Measurements from ENCODE around the gene WNT10A. TPM values are rescaled to one million over a fixed set of nuclear protein-coding genes. Genes with fewer than 3 reads are reported as not detected.
A peak's percentile ranks its signal among the peaks of the same experiment; 100 is the strongest.

WNT10A gene
- total RNA-seq, 6 experiments from 2014 or later = 0.31 TPM; not detected in 5

GRCh38 chr2:218872645-218873358 is 7.8 kb upstream of the WNT10A start:
- H3K27ac ChIP-seq = no peak overlapping the region
- ATAC-seq (no peak), DNase-seq (no peak)
- no peak overlapping the region for H3K4me3 ChIP-seq
- H3K27me3 ChIP-seq = peaks cover 0 to 18% of the 10 kb centered on the region in 2 donors
- peaks cover 0 to 7% (median 0%) of the 10 kb centered on the region in 4 donors for H3K4me1 ChIP-seq
- WGBS (ENCODE audit: insufficient coverage, low coverage, low lambda C conversion rate, missing lambda C conversion rate) = 7% methylated on average over 11 of the region's 22 CpGs
- no peaks in the 10 kb centered on the region for H3K36me3 ChIP-seq
- intact Hi-C loops (cut with DNase I) = no loop called here
- H3K9me3 ChIP-seq = no peaks in the 10 kb centered on the region
- TF ChIP-seq POLR2A (IDR thresholded peaks at IDR 0.05) = no peak
- no peak for TF ChIP-seq CTCF (IDR thresholded peaks at IDR 0.05)

- H3K9me3 ChIP-seq = no peaks in the 10 kb centered on the region
- H3K4me3 ChIP-seq = no peak overlapping the region
- no peaks in the 10 kb centered on the region for H3K36me3 ChIP-seq
- no peak for DNase-seq
- no peak overlapping the region for H3K27ac ChIP-seq
- 2% methylated on average over 13 of the region's 86 CpGs for WGBS (ENCODE audit: insufficient coverage, low coverage, low lambda C conversion rate, missing lambda C conversion rate)
- peak in 2 of 4 donors; percentile 8 to 23 for ATAC-seq
- TF ChIP-seq CTCF (IDR thresholded peaks at IDR 0.05) (no peak), POLR2A (IDR thresholded peaks at IDR 0.05) (no peak)
- H3K27me3 ChIP-seq = peaks cover 0 to 18% of the 10 kb centered on the region in 2 donors
- intact Hi-C loops (cut with DNase I) = no loop called here
- H3K4me1 ChIP-seq = peaks cover 0 to 7% (median 0%) of the 10 kb centered on the region in 4 donors
Observed at GRCh38 chr2:218873359-218874194, 7.1 kb upstream of the WNT10A start.

GRCh38 chr2:218875692-218876246 is 4.9 kb upstream of the WNT10A start:
- Histone ChIP-seq H3K9me3 (no peaks in the 10 kb centered on the region), H3K4me3 (no peak overlapping the region), H3K4me1 (peaks cover 0 to 11% (median 0%) of the 10 kb centered on the region in 4 donors), H3K27me3 (peaks cover 0 to 32% of the 10 kb centered on the region in 2 donors), H3K36me3 (no peaks in the 10 kb centered on the region), H3K27ac (no peak overlapping the region)
- WGBS (ENCODE audit: insufficient coverage, low coverage, low lambda C conversion rate, missing lambda C conversion rate) = 38% methylated on average over 2 of the region's 2 CpGs
- TF ChIP-seq CTCF (IDR thresholded peaks at IDR 0.05) (no peak), POLR2A (IDR thresholded peaks at IDR 0.05) (no peak)
- intact Hi-C loops (cut with DNase I) = no loop called here
- DNase-seq (no peak), ATAC-seq (no peak)

GRCh38 chr2:218876562-218877219 is 4.0 kb upstream of the WNT10A start:
- intact Hi-C loops (cut with DNase I) = no loop called here
- TF ChIP-seq POLR2A (IDR thresholded peaks at IDR 0.05) = no peak
- peak; percentile 86 to 93 (median 88) for TF ChIP-seq CTCF (IDR thresholded peaks at IDR 0.05)
- no peaks in the 10 kb centered on the region for H3K36me3 ChIP-seq
- H3K27me3 ChIP-seq = peaks cover 0 to 24% of the 10 kb centered on the region in 2 donors
- H3K9me3 ChIP-seq = no peaks in the 10 kb centered on the region
- H3K4me1 ChIP-seq = peaks cover 0 to 5% (median 0%) of the 10 kb centered on the region in 4 donors
- 0% methylated on average over 3 of the region's 3 CpGs for WGBS (ENCODE audit: insufficient coverage, low coverage, low lambda C conversion rate, missing lambda C conversion rate)
- DNase-seq (peak; percentile 53 to 63 (median 57)), ATAC-seq (peak; percentile 55 to 82 (median 80))
- no peak overlapping the region for H3K4me3 ChIP-seq
- no peak overlapping the region for H3K27ac ChIP-seq
